Endothelial cell of umbilical vein (primary cell): ENCODE results near the gene MYO1B.

Experiments
- FOS ChIP-seq: IDR thresholded peaks from 2 replicates; pipeline ENCODE4 v1.6.1; 2011; ENCODE audit warnings: mild to moderate bottlenecking, low read length, moderate library complexity, borderline replicate concordance; ENCODE audit not compliant: insufficient read depth
- POLR2A ChIP-seq: IDR thresholded peaks from 2 replicates; pipeline ENCODE4 v1.6.1; 2012; ENCODE audit warnings: low read depth, mild to moderate bottlenecking, control low read depth, low read length

- no peak for TF ChIP-seq FOS
- TF ChIP-seq POLR2A = no peak
These were observed 148.8 kb downstream of the MYO1B start for GRCh38 chr2:191394043-191394442.
